Activated CD4-positive, alpha-beta T cell treated with anti-CD3 and anti-CD28 coated beads, Interleukin-2, amount 10 ng/mL, durations not matched to agents 7 days and 5 days (primary cell): ENCODE measurements around the gene HDAC4. TPM values are rescaled to one million over a fixed set of nuclear protein-coding genes. Genes with fewer than 3 reads are reported as not detected.

Source experiments
- CTCF ChIA-PET: fragments of 350-600 bp; sonication (Branson Sonifier 250); formaldehyde crosslinking; loops from one replicate; lab custom pipeline; 2021; ENCODE audit warnings: antibody characterized with exemption; lab: Charles Lee
- POLR2A ChIA-PET: fragments of 350-600 bp; sonication (Branson Sonifier 250); formaldehyde crosslinking; loops from one replicate; lab custom pipeline; 2021; ENCODE audit warnings: antibody characterized with exemption; lab: Charles Lee
- DNase-seq: peaks from one replicate; pipeline ENCODE4 v3.0.0-alpha.2; 2020
- H3K27ac Mint-ChIP-seq: one replicate; pipeline ENCODE4 v1.8.0; 2021; ENCODE audit warnings: mild to moderate bottlenecking, moderate library complexity, mixed read lengths
- H3K27me3 Mint-ChIP-seq: one replicate; pipeline ENCODE4 v1.8.0; 2021; ENCODE audit warnings: mixed read lengths
- H3K36me3 Mint-ChIP-seq: one replicate; pipeline ENCODE4 v1.8.0; 2021; ENCODE audit warnings: low read depth, mixed read lengths
- H3K4me1 Mint-ChIP-seq: one replicate; pipeline ENCODE4 v1.8.0; 2021; ENCODE audit warnings: mixed read lengths
- H3K4me3 Mint-ChIP-seq: one replicate; pipeline ENCODE4 v1.8.0; 2021; ENCODE audit warnings: mild to moderate bottlenecking, moderate library complexity, mixed read lengths
- H3K9me3 Mint-ChIP-seq: one replicate; pipeline ENCODE4 v1.8.0; 2021; ENCODE audit warnings: mixed read lengths
- total RNA-seq, 2 experiments: library from RNA; stranded (reverse); gene quantifications; one replicate each; pipeline ENCODE4 v1.2.3, GENCODE V29; 2021

The HDAC4 gene
- total RNA-seq, 2 experiments from 2014 or later = 57.1 to 68.4 TPM

GRCh38 chr2:239187464-239188253 is 213.2 kb downstream of the HDAC4 start:
- H3K27me3 Mint-ChIP-seq = no peaks in the 10 kb centered on the region
- peaks cover 4% of the 10 kb centered on the region for H3K9me3 Mint-ChIP-seq
- DNase-seq = peak; percentile 1
- H3K27ac Mint-ChIP-seq = no peak overlapping the region
- peaks cover 47% of the 10 kb centered on the region for H3K36me3 Mint-ChIP-seq
- POLR2A ChIA-PET = no interaction called here
- peaks cover 1% of the 10 kb centered on the region for H3K4me1 Mint-ChIP-seq
- H3K4me3 Mint-ChIP-seq = no peak overlapping the region
- CTCF ChIA-PET = interaction anchor here (1.4 kb wide), 1 partner anchor 25 kb away, joined by 3 read pairs; no protein-coding TSS in a partner anchor

GRCh38 chr2:239186516-239187357 is 214.1 kb downstream of the HDAC4 start:
- ChIA-PET POLR2A (no interaction called here), CTCF (no interaction called here)
- peak; percentile 3 for DNase-seq
- H3K4me1 Mint-ChIP-seq = peaks cover 1% of the 10 kb centered on the region
- H3K27ac Mint-ChIP-seq = no peak overlapping the region
- peaks cover 4% of the 10 kb centered on the region for H3K9me3 Mint-ChIP-seq
- H3K36me3 Mint-ChIP-seq = peaks cover 48% of the 10 kb centered on the region
- no peak overlapping the region for H3K4me3 Mint-ChIP-seq
- no peaks in the 10 kb centered on the region for H3K27me3 Mint-ChIP-seq

- H3K9me3 Mint-ChIP-seq = no peaks in the 10 kb centered on the region
- H3K27me3 Mint-ChIP-seq = no peaks in the 10 kb centered on the region
- peaks cover 1% of the 10 kb centered on the region for H3K4me1 Mint-ChIP-seq
- peak; percentile 3 for DNase-seq
- H3K27ac Mint-ChIP-seq = no peak overlapping the region
- H3K36me3 Mint-ChIP-seq = peaks cover 49% of the 10 kb centered on the region
- POLR2A ChIA-PET = no interaction called here
- CTCF ChIA-PET = no interaction called here
- H3K4me3 Mint-ChIP-seq = no peak overlapping the region
Measured at GRCh38 chr2:239184968-239185903, 215.6 kb downstream of the HDAC4 start.

- H3K36me3 Mint-ChIP-seq = peaks cover 45% of the 10 kb centered on the region
- ChIA-PET POLR2A (no interaction called here), CTCF (no interaction called here)
- no peaks in the 10 kb centered on the region for H3K27me3 Mint-ChIP-seq
- peaks cover 1% of the 10 kb centered on the region for H3K4me1 Mint-ChIP-seq
- peak; percentile 1 for DNase-seq
- no peak overlapping the region for H3K27ac Mint-ChIP-seq
- H3K9me3 Mint-ChIP-seq = no peaks in the 10 kb centered on the region
- no peak overlapping the region for H3K4me3 Mint-ChIP-seq
Measured at GRCh38 chr2:239184179-239184578, 216.6 kb downstream of the HDAC4 start.

GRCh38 chr2:239182981-239183791 is 217.6 kb downstream of the HDAC4 start:
- Mint-ChIP-seq H3K9me3 (no peaks in the 10 kb centered on the region), H3K4me3 (no peak overlapping the region), H3K36me3 (peaks cover 46% of the 10 kb centered on the region), H3K27ac (no peak overlapping the region), H3K4me1 (peaks cover 1% of the 10 kb centered on the region), H3K27me3 (no peaks in the 10 kb centered on the region)
- CTCF ChIA-PET = no interaction called here
- no peak for DNase-seq
- POLR2A ChIA-PET = no interaction called here

- peaks cover 2% of the 10 kb centered on the region for H3K9me3 Mint-ChIP-seq
- H3K4me3 Mint-ChIP-seq = no peak overlapping the region
- peaks cover 1% of the 10 kb centered on the region for H3K4me1 Mint-ChIP-seq
- H3K27ac Mint-ChIP-seq = no peak overlapping the region
- POLR2A ChIA-PET = no interaction called here
- no peaks in the 10 kb centered on the region for H3K27me3 Mint-ChIP-seq
- CTCF ChIA-PET = no interaction called here
- H3K36me3 Mint-ChIP-seq = peaks cover 46% of the 10 kb centered on the region
- DNase-seq = no peak
Measured at GRCh38 chr2:239181903-239182581, 218.8 kb downstream of the HDAC4 start.

- peaks cover 10% of the 10 kb centered on the region for H3K9me3 Mint-ChIP-seq
- POLR2A ChIA-PET = no interaction called here
Measured at GRCh38 chr2:239181074-239181902, 219.5 kb downstream of the HDAC4 start.

GRCh38 chr2:239180526-239181073 is 220.2 kb downstream of the HDAC4 start:
- ChIA-PET POLR2A (no interaction called here), CTCF (no interaction called here)
- peaks cover 10% of the 10 kb centered on the region for H3K9me3 Mint-ChIP-seq
- no peak overlapping the region for H3K27ac Mint-ChIP-seq
- no peak overlapping the region for H3K4me3 Mint-ChIP-seq
- H3K4me1 Mint-ChIP-seq = peaks cover 1% of the 10 kb centered on the region
- H3K27me3 Mint-ChIP-seq = no peaks in the 10 kb centered on the region
- DNase-seq = no peak
- H3K36me3 Mint-ChIP-seq = peaks cover 54% of the 10 kb centered on the region

More at GRCh38 chr2:239181074-239181902, 219.5 kb downstream of the HDAC4 start:
- Mint-ChIP-seq H3K27ac (no peak overlapping the region), H3K27me3 (no peaks in the 10 kb centered on the region), H3K4me1 (peaks cover 1% of the 10 kb centered on the region), H3K36me3 (peaks cover 53% of the 10 kb centered on the region), H3K4me3 (no peak overlapping the region)
- no peak for DNase-seq
- CTCF ChIA-PET = no interaction called here

GRCh38 chr2:239179851-239180371 is 220.9 kb downstream of the HDAC4 start:
- H3K9me3 Mint-ChIP-seq = peaks cover 13% of the 10 kb centered on the region
- H3K27ac Mint-ChIP-seq = no peak overlapping the region
- H3K27me3 Mint-ChIP-seq = no peaks in the 10 kb centered on the region
- H3K36me3 Mint-ChIP-seq = peaks cover 59% of the 10 kb centered on the region
- no peak overlapping the region for H3K4me3 Mint-ChIP-seq
- H3K4me1 Mint-ChIP-seq = peaks cover 1% of the 10 kb centered on the region
- no peak for DNase-seq
- CTCF ChIA-PET = no interaction called here
- POLR2A ChIA-PET = no interaction called here

- peaks cover 23% of the 10 kb centered on the region for H3K9me3 Mint-ChIP-seq
- peaks cover 69% of the 10 kb centered on the region for H3K36me3 Mint-ChIP-seq
- H3K4me3 Mint-ChIP-seq = no peak overlapping the region
- H3K4me1 Mint-ChIP-seq = peaks cover 3% of the 10 kb centered on the region
- no peaks in the 10 kb centered on the region for H3K27me3 Mint-ChIP-seq
- POLR2A ChIA-PET = no interaction called here
- DNase-seq = no peak
- CTCF ChIA-PET = no interaction called here
- H3K27ac Mint-ChIP-seq = no peak overlapping the region
Measured at GRCh38 chr2:239178954-239179353, 221.9 kb downstream of the HDAC4 start.
